HFFc6 (cell line): ENCODE measurements around the gene PSMB5. TPM values are rescaled to one million over a fixed set of nuclear protein-coding genes. Genes with fewer than 3 reads are reported as not detected.

Experiments
- DNase-seq: peaks from one replicate; pipeline ENCODE4 v3.0.0-alpha.2; 2018
- H3K27ac Mint-ChIP-seq: 2 replicates; pipeline ENCODE4 v1.8.0; 2020; ENCODE audit warnings: mild to moderate bottlenecking, mixed read lengths
- H3K27me3 Mint-ChIP-seq: 2 replicates; pipeline ENCODE4 v1.8.0; 2021; ENCODE audit warnings: mild to moderate bottlenecking, moderate library complexity, mixed read lengths; ENCODE audit not compliant: insufficient read depth
- H3K36me3 Mint-ChIP-seq: 2 replicates; pipeline ENCODE4 v1.8.0; 2021; ENCODE audit warnings: low read depth, mixed read lengths
- H3K4me1 Mint-ChIP-seq: 2 replicates; pipeline ENCODE4 v1.8.0; 2020; ENCODE audit warnings: low read depth, mixed read lengths
- H3K4me3 Mint-ChIP-seq: 2 replicates; pipeline ENCODE4 v1.8.0; 2020; ENCODE audit warnings: mild to moderate bottlenecking, moderate library complexity, mixed read lengths
- H3K9me3 Mint-ChIP-seq: 2 replicates; pipeline ENCODE4 v1.8.0; 2020; ENCODE audit warnings: mild to moderate bottlenecking, mixed read lengths
- CTCF ChIP-seq: fragments of 200-600 bp; sonication (generic); IDR thresholded peaks from 2 replicates; pipeline ENCODE4 v1.5.0; 2021; ENCODE audit warnings: antibody characterized with exemption, mild to moderate bottlenecking
- total RNA-seq, 6 experiments: library from RNA; stranded (reverse); fragmentation: NEBNext Ultra II Directional; extraction: Animal tissue kit (Norgen Biotek cat#: 25700); gene quantifications; 2 replicates in 1 of 6; 3 replicates in 5 of 6; pipeline ENCODE4 v1.2.3, GENCODE V29; 2021

PSMB5 gene
- total RNA-seq, 6 experiments from 2014 or later, result 221 to 259 (median 241) TPM

- DNase-seq, result no peak
- no peaks in the 10 kb centered on the region for H3K27me3 Mint-ChIP-seq
- no peaks in the 10 kb centered on the region for H3K36me3 Mint-ChIP-seq
- H3K4me1 Mint-ChIP-seq, result peaks cover 6% of the 10 kb centered on the region
- no peaks in the 10 kb centered on the region for H3K9me3 Mint-ChIP-seq
- no peak overlapping the region for H3K4me3 Mint-ChIP-seq
- no peak overlapping the region for H3K27ac Mint-ChIP-seq
- TF ChIP-seq CTCF, result no peak
Observed at GRCh38 chr14:22987291-22987690, 47.4 kb downstream of the PSMB5 start.

- Mint-ChIP-seq H3K4me3 (no peak overlapping the region), H3K4me1 (peaks cover 6% of the 10 kb centered on the region), H3K36me3 (no peaks in the 10 kb centered on the region), H3K27me3 (no peaks in the 10 kb centered on the region), H3K27ac (no peak overlapping the region), H3K9me3 (no peaks in the 10 kb centered on the region)
- peak; percentile 97 for TF ChIP-seq CTCF
- DNase-seq, result peak; percentile 81
Observed at GRCh38 chr14:22986508-22987054, 48.1 kb downstream of the PSMB5 start.

- Mint-ChIP-seq H3K27ac (peak overlapping the region; percentile 24), H3K4me1 (peaks cover 6% of the 10 kb centered on the region), H3K36me3 (no peaks in the 10 kb centered on the region), H3K27me3 (no peaks in the 10 kb centered on the region), H3K9me3 (no peaks in the 10 kb centered on the region), H3K4me3 (no peak overlapping the region)
- no peak for DNase-seq
- TF ChIP-seq CTCF, result no peak
Observed at GRCh38 chr14:22985894-22986507, 48.7 kb downstream of the PSMB5 start.

GRCh38 chr14:22984959-22985658, 49.6 kb downstream of the PSMB5 start:
- Mint-ChIP-seq H3K4me1 (peaks cover 7% of the 10 kb centered on the region), H3K9me3 (no peaks in the 10 kb centered on the region), H3K4me3 (no peak overlapping the region), H3K27ac (no peak overlapping the region), H3K36me3 (peaks cover 2% of the 10 kb centered on the region), H3K27me3 (peaks cover under 1% of the 10 kb centered on the region; the same call in 1 of the 2 replicates)
- DNase-seq, result no peak
- TF ChIP-seq CTCF, result no peak

- Mint-ChIP-seq H3K27me3 (peaks cover 5% of the 10 kb centered on the region; the same call in 1 of the 2 replicates), H3K27ac (peak within 1 kb of the TSS; percentile 50), H3K9me3 (no peaks in the 10 kb centered on the region), H3K36me3 (peaks cover 20% of the 10 kb centered on the region), H3K4me3 (no peak within 1 kb of the TSS), H3K4me1 (peaks cover 31% of the 10 kb centered on the region)
- no peak for TF ChIP-seq CTCF
- DNase-seq, result peak; percentile 95
Observed at GRCh38 chr14:22982477-22983245, 52.0 kb downstream of the PSMB5 start, which contains the start of gene AJUBA. AJUBA (minus strand) TSS chr14:22982551; CDS start chr14:22982266, 285 bp downstream.
